Fibroblast of gingiva (primary cell): ENCODE results near the gene C20orf141.
"Not testable (repeated sequence)": the region's sequence is repeated elsewhere in the genome, so short reads cannot be mapped to it uniquely, and the experiment has no call there.

ENCODE experiments used
- DNase-seq: peaks from one replicate; pipeline ENCODE4 v3.0.0-alpha.2; 2011; ENCODE audit warnings: low read depth

The C20orf141 gene

DNA sequence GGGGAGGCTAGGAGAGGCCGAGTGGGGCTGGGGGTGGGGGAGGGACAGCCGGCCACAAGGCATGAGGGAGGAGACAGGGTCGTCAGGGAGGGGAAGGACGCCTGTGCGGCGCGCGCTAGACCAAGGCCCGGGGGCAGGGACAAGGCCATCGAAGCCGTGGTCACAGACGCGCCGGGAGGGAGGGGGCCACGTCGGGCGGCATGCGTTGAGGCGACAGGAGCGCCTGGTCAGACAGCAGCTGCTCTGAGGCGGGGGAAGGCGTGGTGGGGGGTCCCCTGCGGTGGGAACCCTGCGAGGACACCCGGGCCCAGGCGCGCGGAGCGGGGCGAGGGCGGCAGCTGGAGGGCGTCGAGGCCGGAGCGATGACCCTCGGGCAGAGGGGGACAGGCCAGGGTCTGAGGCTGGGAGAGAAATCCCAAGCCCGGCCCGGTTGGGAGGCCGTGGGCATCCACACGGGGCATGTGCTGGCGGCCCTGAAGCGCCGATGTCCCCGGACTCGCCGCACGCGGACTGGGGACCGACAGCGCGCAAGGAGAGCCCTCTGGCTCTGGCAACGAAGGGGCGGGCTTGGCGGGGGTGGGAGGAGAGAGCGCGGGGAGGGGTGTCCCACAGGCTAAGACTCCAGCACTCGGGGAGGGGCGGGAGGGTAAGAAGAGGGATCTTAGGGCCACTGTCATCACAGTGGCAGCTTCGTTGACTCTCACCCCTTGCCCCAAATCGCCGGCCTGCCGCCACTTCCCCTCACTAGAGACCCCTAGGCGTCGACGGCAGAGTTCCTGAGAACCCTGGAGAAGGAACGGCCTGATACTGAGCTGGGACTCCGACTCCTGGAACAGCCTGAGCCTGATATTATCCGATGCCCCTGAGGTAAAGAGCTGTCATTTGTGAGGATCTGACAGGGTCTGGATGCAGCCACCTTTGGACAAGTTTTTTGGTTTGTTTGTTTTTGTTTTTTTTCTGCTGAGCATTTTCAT lies 6.4 kb downstream of the C20orf141 start:
- DNase-seq: no peak

DNA sequence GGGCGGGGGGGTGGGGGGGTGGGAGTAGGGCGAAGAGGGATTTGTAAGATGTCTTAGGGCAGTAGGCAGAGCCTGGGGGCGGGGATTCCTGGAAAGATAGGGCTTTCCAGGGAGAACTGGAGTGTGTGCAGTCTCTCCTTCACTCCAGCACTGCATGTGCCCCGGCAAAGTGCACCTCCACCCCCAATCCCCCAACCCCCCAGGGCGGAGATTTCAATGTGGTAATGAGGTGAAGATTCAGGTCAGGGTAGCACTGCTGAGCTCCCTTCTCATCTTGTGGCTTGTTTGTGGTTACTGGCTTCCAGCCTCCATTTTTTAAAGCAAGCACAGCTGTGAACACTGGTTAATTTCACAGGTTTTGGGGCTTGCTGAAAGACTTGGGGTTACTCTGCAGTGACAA lies 7.3 kb downstream of the C20orf141 start:
- no peak for DNase-seq

DNA sequence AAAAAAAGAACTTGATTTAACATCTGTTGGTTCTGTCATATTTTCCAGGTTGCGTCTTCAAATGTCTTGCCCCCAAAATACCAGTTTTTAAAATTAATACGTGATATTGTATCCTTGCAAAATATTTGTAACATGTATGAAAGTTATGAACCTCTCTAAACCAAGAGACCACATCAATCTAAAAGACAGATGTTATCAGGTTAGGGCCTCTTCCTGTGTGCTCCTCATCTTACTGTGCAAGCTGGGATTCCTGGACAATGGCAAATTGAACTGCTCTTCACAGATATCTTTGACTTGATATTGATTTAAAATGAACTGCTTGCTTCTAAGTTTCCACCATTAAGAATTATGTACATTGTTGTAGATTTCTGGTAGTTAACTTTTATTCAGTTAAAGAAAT lies 11.0 kb downstream of the C20orf141 start:
- no peak for DNase-seq

DNA sequence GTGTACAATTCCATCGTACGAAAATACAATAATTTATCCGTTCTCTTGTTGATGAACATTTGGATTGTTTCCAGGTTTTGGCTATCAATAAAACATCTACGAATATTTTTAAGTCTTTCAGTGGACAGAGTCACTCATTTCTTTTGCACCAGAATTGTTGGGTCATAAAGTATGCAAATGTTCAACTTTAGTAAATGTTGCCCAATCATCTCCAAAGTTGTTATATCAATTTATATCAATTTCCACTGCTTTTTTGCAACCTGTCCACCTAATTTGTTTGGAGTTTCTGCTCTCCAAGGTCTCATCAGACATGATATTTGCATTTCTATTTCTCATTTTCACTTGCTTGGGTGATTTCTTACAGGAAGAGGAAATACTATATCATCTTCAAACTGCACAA lies 11.9 kb downstream of the C20orf141 start:
- no peak for DNase-seq

DNA sequence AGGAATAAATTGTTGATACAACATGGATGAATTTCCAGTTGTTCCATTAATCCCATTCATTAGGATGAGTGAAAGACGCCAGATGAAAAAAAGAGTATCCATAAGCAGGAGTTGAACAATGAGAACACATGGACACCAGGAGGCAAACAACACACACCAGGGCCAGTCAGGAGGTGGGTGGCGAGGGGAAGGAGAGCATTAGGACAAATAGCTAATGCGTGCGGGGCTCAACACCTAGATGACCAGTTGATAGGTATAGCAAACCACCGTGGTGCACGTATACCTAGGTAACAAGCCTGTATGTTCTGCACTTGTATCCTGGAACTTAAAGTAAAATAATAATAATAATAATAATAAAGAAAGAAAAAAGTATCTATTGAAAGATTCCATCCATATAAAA lies 14.6 kb downstream of the C20orf141 start:
- no peak for DNase-seq

DNA sequence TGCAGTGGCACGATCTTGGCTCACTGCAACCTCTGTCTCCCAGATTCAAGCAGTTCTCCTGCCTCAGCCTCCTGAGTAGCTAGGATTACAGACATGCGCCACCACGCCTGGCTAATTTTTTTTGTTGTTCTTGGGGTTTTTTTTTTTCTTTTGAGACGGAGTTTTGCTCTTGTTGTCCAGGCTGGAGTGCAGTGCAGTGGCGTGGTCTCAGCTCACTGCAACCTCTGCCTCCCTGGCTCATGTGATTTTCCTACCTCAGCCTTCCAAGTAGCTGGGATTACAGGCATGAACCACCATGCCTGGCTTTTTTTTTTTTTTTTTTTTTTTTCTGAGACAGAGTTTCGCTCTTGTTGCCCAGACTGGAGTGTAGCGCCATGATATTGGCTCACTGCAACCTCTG lies 16.4 kb downstream of the C20orf141 start:
- not testable (repeated sequence) for DNase-seq

DNA sequence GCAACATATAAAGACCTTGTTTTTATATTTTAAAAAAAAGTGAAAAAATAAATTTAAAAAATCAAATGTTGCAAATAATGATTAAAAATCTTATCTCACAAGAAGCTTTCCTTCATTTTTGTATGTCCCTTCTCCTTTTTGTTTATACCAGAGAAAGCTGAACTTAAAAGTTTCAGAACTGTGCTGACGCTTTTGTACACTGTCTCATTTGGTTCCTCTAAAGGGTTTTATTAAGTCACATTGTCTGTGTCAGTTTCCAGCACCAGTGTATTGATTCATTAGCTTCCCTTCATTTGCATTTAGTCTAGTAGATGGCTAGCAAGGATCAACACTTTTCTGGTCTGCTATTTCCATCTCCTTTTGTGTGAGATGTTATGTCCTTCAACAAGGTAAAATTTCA lies 19.0 kb downstream of the C20orf141 start:
- no peak for DNase-seq

DNA sequence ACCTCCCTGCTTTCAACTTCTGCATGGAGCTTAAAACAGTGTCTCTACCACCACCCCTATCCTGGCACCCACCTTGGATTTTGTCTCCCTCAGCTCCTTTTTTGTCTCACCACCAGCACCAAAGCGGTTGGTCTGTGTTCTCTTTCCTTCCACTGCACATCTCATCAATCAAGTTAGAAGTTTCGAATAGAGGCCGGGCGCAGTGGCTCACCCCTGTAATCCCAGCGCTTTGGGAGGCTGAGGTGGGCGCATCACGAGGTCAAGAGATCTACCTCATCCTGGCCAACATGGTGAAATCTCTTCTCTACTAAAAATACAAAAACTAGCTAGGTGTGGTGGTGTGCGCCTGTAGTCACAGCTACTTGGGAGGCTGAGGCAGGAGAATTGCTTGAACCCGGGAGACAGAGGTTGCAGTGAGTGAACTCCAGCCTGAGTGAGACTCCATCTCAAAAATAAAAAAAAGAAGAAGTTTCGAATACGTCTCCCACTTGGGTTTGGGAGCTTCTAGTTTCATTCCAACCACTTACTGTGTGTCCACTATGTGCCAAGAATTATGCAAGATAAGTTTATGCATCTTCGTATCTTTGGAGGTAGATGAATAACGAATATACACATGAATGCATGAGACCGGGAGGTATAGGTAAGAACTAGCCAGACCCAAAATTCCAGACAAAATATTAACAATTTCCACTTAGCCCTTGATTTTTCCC lies 19.8 kb downstream of the C20orf141 start:
- DNase-seq: no peak

DNA sequence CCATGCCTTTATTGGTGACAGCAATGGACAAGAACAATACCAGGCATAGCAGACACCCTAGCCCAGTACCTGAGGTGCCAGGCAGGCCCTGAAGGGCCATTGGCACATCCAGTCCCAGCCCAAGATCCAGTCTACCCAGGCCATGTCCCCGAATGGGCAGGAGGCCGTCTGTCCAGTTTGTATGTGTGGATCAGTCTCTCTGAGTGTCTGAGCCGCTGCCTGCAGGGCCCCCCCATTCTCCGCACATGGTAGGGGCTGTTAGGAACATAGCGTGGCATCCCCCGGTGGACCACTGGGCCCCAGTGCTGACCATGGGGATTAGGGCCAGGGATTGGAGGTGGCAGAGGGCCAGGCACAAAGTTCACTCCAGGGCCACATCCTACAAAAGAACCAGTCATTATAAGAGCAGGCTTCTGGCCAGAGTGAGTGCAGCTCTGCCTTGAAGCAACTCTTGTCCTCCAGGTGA lies 20.6 kb downstream of the C20orf141 start:
- no peak for DNase-seq

DNA sequence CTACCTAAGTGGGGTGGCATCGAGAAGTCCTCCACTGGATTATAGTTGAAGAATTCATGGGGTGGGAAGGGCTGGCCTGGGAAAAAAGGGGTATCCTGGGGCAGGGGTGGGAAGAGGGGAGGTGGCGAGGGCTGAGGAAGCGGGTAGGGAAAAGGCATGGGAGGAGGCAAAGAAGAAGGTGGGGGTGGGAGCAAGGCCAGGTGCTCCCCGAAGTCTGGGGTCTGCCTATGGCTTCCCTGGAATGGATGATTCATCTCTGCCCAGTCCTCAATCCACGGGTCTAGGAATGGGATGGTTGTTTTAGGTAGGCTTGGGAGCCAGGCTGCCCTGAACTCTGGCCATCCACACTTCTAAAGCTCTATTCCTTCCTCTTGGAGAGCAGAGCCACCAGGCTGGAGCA lies 21.2 kb downstream of the C20orf141 start:
- no peak for DNase-seq

DNA sequence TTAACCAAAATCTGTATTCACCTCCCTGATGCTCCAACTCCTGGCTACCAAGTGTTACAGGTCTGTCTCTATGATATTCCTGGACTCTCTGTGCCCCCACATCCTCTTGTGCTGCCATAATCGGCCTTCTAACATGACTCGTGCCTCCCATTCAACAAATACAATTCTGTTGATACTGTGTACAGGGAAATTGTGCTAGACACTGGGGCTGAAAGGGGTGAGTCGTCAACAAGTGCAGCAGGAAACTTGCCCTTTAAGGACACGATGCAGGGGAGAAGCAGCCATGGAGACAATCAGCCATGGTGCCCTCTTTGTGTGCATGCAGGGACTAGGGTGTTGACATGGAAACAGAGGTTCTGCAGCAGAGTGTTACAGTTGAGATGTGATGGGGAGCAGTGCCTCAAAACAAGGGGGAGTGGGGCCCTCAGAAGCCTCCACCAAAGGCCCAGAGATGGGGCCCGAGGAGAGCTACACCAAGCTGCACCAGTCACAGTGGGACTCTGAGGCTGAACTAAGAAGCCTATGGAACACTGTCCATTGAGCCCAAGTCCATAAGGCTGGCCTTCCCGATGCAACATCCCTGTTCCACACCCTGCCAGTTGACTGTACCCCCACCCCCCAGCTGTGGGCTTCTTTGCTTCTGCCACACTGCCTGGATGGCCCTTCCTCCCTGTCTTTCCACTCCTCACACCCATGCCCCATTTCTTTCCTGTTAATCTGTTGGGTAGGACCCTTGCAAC lies 22.6 kb downstream of the C20orf141 start:
- DNase-seq: no peak

DNA sequence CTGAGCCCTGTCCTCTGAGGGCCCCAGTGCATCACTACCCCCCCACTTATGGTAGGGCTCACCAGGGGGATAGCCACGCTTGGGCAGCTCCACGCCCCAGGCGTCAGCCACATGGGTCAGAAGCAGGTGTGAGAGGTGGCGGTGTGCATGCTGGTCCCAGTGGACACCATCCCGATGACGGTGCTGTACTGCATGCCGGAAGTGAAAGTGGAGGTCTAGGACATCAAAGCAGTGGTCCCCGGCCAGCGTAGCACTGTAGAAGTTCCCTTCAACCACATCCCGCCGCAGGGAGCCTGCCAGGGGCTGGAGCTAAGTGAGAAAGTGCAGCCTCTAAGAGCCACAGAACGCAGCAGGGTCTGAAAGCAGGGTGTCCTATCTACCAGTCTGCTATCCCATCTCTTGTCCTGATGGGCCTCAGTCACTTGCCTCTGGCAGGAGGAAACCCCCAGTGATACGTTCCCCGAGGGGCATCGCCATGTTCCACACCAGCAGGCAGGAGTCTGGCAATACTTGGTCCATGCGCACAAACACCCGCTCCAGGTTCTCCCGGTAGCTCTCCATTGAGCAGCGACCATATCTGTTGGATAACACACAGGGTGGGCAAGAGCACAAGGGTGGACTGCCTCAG lies 23.5 kb downstream of the C20orf141 start:
- no peak for DNase-seq

DNA sequence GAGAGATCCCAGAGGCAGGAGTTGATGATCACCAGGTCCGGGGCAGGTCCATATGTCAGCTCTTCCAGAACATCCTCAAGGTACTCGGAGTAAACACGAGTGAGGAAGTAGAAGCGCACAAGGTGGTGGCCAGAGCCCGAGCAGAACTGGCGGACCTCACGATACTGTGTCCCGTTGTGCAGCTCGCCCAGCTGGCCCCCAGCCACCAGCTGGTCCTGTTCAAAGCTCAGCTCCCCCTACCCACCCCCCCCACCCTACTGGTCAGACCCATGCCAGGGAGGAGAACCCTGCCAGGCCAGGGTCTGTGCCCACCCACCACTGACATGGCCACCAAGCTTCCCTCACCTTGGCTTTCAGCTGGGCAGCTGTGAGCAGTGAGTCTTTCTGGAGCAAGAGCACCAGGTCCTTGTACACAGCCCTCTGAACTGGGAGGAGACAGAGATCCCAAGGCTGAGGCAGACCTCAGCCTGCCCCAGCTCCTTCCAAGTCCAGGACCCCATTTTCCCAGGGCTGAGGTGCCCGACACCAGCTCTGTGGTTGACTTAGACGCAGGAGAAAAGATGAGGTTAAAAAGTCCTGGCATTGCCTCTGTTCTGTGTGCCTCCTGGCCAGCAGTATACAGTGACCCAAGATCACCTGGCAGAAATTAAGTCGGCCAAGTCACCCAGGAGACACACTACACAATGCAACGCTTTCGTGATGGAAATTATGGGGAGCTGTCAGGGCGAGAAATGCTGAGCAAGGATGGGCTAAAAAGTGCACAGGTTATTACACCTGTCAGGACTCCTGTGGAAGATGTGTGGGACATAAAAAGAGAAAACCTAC lies 24.3 kb downstream of the C20orf141 start:
- no peak for DNase-seq

DNA sequence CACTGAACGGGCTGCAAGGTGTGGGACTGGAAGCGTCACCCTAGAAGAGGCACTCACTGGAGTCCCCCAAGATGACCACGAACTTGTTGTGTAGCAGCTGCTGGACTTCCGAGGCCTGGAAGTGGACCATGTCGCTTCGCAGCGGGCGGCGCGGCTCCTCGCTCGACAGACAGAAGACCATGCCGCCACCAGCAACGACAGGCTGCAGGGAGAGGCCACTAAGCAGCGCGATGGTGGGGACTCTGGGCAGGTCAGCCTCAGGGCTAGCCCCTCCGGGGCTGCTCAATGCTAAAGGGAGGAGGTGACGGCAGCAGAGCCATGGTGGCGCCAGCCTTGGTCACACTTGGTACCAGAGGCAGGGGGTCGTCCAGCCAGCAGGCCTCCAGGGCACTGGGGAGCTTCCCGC lies 24.9 kb downstream of the C20orf141 start:
- DNase-seq: no peak

DNA sequence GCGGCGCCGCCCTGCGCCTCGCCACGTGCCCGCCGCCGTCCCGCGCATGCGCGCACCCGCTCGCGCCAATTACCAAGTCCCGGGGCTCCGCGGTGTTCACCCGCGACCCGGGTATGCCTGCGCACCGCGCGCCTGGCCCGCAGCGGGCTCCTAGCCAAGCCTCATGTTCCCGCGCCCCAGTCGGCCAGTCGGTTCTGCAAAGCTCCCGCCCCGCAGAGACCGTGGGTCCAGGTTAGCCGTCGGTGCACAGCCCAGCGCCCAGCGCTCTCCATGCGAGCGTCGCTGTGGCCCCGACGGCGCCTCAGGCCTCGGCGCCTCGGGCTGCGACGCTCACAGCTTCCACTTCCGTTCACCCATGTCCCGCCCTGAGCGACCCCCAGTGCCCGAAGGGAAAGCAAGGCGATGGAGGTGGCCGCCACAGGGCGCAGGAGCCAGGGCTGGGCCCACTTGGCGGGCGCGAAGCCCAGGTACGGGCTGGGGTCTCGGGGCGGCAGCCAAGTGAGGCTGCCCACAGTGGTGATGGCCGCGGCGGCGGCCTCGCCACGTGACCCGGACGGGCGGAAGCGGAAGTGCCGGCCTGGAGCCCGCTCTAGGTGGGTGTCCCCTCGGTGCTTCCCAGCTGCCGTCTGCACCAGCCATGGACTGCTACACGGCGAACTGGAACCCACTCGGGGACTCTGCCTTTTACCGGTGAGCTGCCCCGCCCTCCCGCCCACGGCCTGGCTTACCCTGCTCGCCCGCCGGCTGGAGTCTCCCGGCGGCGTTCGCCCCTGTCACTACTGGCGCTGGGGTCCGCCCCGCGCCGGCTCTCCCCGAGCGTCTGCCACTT lies 25.6 kb downstream of the C20orf141 start, which contains the start of the genes PCED1A and VPS16:
PCED1A (minus strand) TSS at position 518 of the 829 bp plus-strand sequence. CDS start 743 bp downstream, outside the sequence.
VPS16 (plus strand) TSS at position 608 of the 829 bp plus-strand sequence; CDS start at position 638, 30 bp downstream.
- peak; percentile 85 for DNase-seq

DNA sequence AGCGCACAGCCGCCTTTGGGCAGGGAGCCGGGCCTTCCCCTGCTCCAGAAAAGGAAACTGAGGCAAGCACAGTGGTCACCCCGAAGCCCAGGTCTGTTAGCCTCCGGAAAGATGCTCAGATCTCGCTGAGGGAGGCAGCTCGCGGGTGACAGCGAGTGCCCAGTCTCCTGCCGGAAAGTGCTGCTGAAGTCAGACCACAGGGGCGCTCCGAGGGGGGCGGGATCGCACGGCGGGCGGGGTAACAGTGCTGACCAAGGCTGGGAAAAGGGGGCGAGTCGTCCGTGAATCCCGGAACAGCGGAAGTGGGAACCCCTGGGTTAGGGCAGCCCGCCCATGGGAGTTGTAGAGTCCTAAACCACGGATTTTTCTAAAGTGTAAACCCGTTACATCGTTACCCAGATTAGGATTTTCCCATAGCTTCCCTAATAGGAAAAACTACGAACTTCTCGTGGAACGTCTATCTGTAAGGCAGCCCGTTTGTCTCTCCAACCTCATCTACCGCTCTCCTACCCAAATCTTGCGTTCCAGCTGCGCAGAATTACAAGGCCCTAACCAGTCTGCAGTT lies 26.3 kb downstream of the C20orf141 start:
- peak; percentile 75 for DNase-seq

DNA sequence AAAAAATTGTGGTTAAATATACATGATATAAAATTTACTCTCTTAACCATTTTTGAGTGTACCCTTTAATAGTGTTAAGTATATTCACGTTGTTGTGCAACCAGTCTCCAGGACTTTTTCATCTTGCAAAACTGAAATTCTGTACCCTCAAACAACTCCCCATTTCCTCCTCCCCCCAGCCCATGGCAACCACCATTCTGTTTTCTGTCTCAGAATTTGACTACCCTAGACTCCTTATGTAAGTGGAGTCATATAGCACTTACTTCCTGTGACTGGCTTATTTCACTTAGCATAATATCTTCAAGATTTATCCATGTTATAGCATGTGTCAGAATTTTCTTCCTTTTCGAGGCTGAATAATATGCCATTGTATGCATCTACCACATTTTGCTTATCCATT lies 30.8 kb downstream of the C20orf141 start:
- no peak for DNase-seq

DNA sequence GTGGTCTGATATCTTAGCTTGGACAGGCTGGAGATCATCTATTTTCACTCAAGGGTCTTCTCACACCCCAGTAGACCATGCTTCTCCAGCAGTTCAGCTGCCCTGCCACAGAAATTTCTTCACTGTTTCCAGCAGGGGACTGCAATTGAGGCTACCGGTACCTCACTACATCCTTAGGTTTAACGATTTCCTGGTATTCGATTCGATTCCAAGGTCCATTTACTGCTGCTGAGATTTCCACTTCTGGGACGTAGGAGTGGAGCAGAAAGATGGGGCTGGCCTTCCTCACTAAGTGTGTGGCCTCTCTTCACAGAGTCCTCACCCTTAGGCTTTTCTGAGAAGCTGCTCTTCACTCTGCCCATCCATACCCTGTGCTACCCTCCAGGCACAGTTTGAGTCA lies 31.9 kb downstream of the C20orf141 start:
- no peak for DNase-seq

DNA sequence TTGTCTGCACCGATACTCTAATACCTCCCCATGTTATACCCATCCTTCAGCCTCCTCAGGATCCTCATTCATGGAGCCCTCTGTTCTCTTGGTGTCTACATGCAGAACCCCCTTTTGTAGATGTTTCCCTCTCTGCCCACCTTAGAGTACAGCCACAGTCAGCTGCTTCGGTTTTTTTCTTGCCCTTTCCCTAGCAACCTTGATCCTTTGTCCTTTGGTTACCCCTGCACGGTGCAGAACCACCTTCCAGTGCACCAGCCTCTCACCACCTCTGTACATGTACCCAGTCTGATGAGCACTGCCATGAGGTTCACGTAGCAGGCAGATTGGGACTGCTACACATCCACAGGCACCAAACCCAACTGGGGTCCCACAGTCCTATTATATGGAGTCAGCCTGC lies 33.0 kb downstream of the C20orf141 start:
- DNase-seq: no peak

DNA sequence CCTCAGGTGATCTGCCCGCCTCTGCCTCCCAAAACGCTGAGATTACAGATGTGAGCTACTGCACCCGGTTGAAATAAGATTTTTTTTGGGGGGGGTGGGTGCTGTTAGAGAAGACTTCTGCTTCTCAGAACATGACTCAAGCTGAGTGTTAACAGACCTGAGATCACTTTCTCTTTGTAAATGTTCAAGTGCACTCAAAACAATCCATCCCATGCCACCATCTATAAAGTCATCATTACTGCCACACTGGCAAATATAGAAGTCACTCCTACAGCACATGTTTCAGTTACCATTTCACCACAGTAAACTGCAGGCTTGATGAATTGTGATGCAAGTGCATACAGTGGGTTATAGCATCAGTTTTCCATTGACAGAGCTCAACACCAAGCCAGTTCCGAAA lies 34.7 kb downstream of the C20orf141 start:
- DNase-seq: no peak
